H1 (cell line): ENCODE results near the gene NPTX1.

Experiments
- ATF3 ChIP-seq: IDR thresholded peaks from 2 replicates; pipeline ENCODE4 v1.6.1; 2011; ENCODE audit warnings: low read depth, mild to moderate bottlenecking, low read length; ENCODE audit not compliant: insufficient read depth
- CTBP2 ChIP-seq: IDR thresholded peaks from 2 replicates; pipeline ENCODE4 v1.7.0; 2011; ENCODE audit warnings: borderline replicate concordance, mild to moderate bottlenecking, moderate library complexity, mixed read lengths, low read length; ENCODE audit not compliant: insufficient read depth, insufficient read length
- CTCF ChIP-seq, 3 experiments: IDR thresholded peaks; 1 replicate in 2 of 3; 2 replicates in 1 of 3; pipeline versions ENCODE4 v1.5.1 to v1.6.1; 2011; ENCODE audit warnings: low read length in 3 of 3, mild to moderate bottlenecking in 3 of 3, inconsistent platforms in 2 of 3, low read depth in 1 of 3, moderate library complexity in 1 of 3; ENCODE audit not compliant: insufficient read depth in 1 of 3; ENCODE audit errors: control extremely low read depth in 1 of 3
- EP300 ChIP-seq, 2 experiments: IDR thresholded peaks; 1 replicate in 1 of 2; 2 replicates in 1 of 2; pipeline ENCODE4 v1.6.1; 2011 to 2012; ENCODE audit warnings: low read depth in 2 of 2, low read length in 2 of 2, mild to moderate bottlenecking in 2 of 2, borderline replicate concordance in 1 of 2, inconsistent platforms in 1 of 2, moderate library complexity in 1 of 2
- EZH2 ChIP-seq: fragments of 200-600 bp; sonication (generic); IDR thresholded peaks from 2 replicates; pipeline ENCODE4 v1.7.1; 2012; ENCODE audit warnings: low read depth, mild to moderate bottlenecking, moderate library complexity, low read length, inconsistent platforms; ENCODE audit not compliant: severe bottlenecking
- JUN ChIP-seq: IDR thresholded peaks from 2 replicates; pipeline ENCODE4 v1.6.1; 2011; ENCODE audit warnings: low read depth, mild to moderate bottlenecking, improper control_type of control experiment, low read length
- POLR2A ChIP-seq, 2 experiments: IDR thresholded peaks; 1 replicate in 1 of 2; 2 replicates in 1 of 2; pipeline ENCODE4 v1.6.1; 2011; ENCODE audit warnings: low read depth in 2 of 2, low read length in 2 of 2, mild to moderate bottlenecking in 2 of 2; ENCODE audit errors: control extremely low read depth in 1 of 2
- RAD21 ChIP-seq, 2 experiments: IDR thresholded peaks in 1 of 2; conservative IDR thresholded peaks in 1 of 2; 2 replicates each; pipeline ENCODE4 v1.6.1; 2011; ENCODE audit warnings: low read depth in 2 of 2, low read length in 2 of 2, improper control_type of control experiment in 1 of 2, inconsistent platforms in 1 of 2, mild to moderate bottlenecking in 1 of 2, moderate library complexity in 1 of 2
- RBBP5 ChIP-seq: IDR thresholded peaks from 2 replicates; pipeline ENCODE4 v1.7.1; 2012; ENCODE audit warnings: low read depth, mild to moderate bottlenecking, inconsistent platforms, low read length, moderate library complexity, borderline replicate concordance
- YY1 ChIP-seq: IDR thresholded peaks from 2 replicates; pipeline ENCODE4 v1.6.1; 2011; ENCODE audit warnings: low read depth, mild to moderate bottlenecking, low read length
- ZNF274 ChIP-seq: IDR thresholded peaks from 2 replicates; pipeline ENCODE4 v1.7.0; 2012; ENCODE audit warnings: low read length, borderline replicate concordance; ENCODE audit errors: extremely low read depth

GRCh38 chr17:80449194-80449929 lies 27.0 kb downstream of the NPTX1 start:
- TF ChIP-seq EP300 (IDR thresholded peaks at IDR 0.05; ENCODE audit: borderline replicate concordance in 1 of 2, low read depth in 2 of 2, low read length in 2 of 2) (no peak), CTCF (IDR thresholded peaks at IDR 0.05; ENCODE audit: control extremely low read depth in 1 of 3, insufficient read depth in 1 of 3, low read depth in 1 of 3, low read length in 3 of 3) (no peak), YY1 (no peak), JUN (no peak), RBBP5 (no peak), POLR2A (IDR thresholded peaks at IDR 0.05; ENCODE audit: control extremely low read depth in 1 of 2, low read depth in 2 of 2, low read length in 2 of 2) (no peak), EZH2 (no peak), RAD21 (IDR thresholded peaks at IDR 0.05 in 1 of 2, conservative IDR thresholded peaks at IDR 0.05 in 1 of 2; ENCODE audit: low read depth in 2 of 2, low read length in 2 of 2) (no peak), ATF3 (no peak), CTBP2 (no peak), ZNF274 (no peak)
